22Rv1 (cell line): ENCODE measurements around the gene CABLES2.

Source experiments
- ZFX ChIP-seq: fragments of 450-650 bp; IDR thresholded peaks from 2 replicates; pipeline ENCODE4 v1.6.1; 2017; ENCODE audit warnings: antibody characterized with exemption, borderline replicate concordance
- TF ChIP-seq, protein P1 (sequence below): fragments of 450-650 bp; IDR thresholded peaks from 2 replicates; pipeline ENCODE4 v1.5.1; 2017; ENCODE audit warnings: mild to moderate bottlenecking

GRCh38 chr20:62408640-62409039 lies 1.6 kb upstream of the CABLES2 start:
- TF ChIP-seq, protein P1, sequence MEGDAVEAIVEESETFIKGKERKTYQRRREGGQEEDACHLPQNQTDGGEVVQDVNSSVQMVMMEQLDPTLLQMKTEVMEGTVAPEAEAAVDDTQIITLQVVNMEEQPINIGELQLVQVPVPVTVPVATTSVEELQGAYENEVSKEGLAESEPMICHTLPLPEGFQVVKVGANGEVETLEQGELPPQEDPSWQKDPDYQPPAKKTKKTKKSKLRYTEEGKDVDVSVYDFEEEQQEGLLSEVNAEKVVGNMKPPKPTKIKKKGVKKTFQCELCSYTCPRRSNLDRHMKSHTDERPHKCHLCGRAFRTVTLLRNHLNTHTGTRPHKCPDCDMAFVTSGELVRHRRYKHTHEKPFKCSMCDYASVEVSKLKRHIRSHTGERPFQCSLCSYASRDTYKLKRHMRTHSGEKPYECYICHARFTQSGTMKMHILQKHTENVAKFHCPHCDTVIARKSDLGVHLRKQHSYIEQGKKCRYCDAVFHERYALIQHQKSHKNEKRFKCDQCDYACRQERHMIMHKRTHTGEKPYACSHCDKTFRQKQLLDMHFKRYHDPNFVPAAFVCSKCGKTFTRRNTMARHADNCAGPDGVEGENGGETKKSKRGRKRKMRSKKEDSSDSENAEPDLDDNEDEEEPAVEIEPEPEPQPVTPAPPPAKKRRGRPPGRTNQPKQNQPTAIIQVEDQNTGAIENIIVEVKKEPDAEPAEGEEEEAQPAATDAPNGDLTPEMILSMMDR, result no peak
- no peak for TF ChIP-seq ZFX
